ENCODE results near the gene NAE1. TPM values are rescaled to one million over a fixed set of nuclear protein-coding genes. Genes with fewer than 3 reads are reported as not detected.
"Not testable (repeated sequence)": the region's sequence is repeated elsewhere in the genome, so short reads cannot be mapped to it uniquely, and the experiment has no call there.

NAE1 gene
- total RNA-seq, 1 experiment from 2014 or later = 82.3 TPM

GRCh38 chr16:66872943-66873684 is 42.3 kb upstream of the NAE1 start:
- TF ChIP-seq EZH2 (IDR thresholded peaks at IDR 0.05; ENCODE audit: low read length, unreplicated experiment) = no peak
- peak; percentile 87 for TF ChIP-seq CTCF (conservative IDR thresholded peaks at IDR 0.05; ENCODE audit: low read depth, low read length)
- ATAC-seq (peak; percentile 94), DNase-seq (peak; percentile 98)
- BruUV-seq (replicated peaks) = no TSS peak
- H3K9me2 ChIP-seq (replicated peaks; ENCODE audit: low read length) = no peaks in the 10 kb centered on the region
- peak overlapping the region; percentile 63 for H3K4me3 ChIP-seq (ENCODE audit: low read length)
- POLR2A ChIA-PET (ENCODE audit: unreplicated experiment) = interaction anchor here (0.8 kb wide), 1 partner anchor 8 kb away, joined by 4 read pairs; no protein-coding TSS in a partner anchor
- peaks cover 9% of the 10 kb centered on the region for H3K4me1 ChIP-seq (ENCODE audit: insufficient read depth, low read length)
- no peaks in the 10 kb centered on the region for H3K27me3 ChIP-seq (ENCODE audit: low read length)
- intact Hi-C loops (cut with micrococcal nuclease) = loop anchor here (2.0 kb wide), 2 partner anchors 42 to 268 kb away; partner anchors contain the start of genes CMTM3 and NAE1
- H3K9me3 ChIP-seq (ENCODE audit: low read length) = no peaks in the 10 kb centered on the region
- peak overlapping the region; percentile 86 for H3K4me2 ChIP-seq (ENCODE audit: low read length)
- peak overlapping the region; percentile 66 for H3K27ac ChIP-seq (ENCODE audit: low read length)
- no peaks in the 10 kb centered on the region for H3F3A ChIP-seq (ENCODE audit: low read length, unreplicated experiment)
- no peaks in the 10 kb centered on the region for H3K79me2 ChIP-seq (ENCODE audit: low read length)
- H4K20me1 ChIP-seq (ENCODE audit: low read length) = no peaks in the 10 kb centered on the region
- H2AFZ ChIP-seq (ENCODE audit: low read length) = peak overlapping the region; percentile 88
- peak overlapping the region; percentile 48 for H3K9ac ChIP-seq (ENCODE audit: low read length)
- CTCF ChIA-PET = interaction anchor here (0.5 to 1.6 kb wide), 11 partner anchors 9 to 467 kb away, joined by 3 to 14 read pairs (median 3); partner anchors contain the start of gene NAE1
- no peaks in the 10 kb centered on the region for H3K36me3 ChIP-seq (ENCODE audit: low read depth, low read length)

- Histone ChIP-seq H2AFZ (ENCODE audit: low read length) (peak overlapping the region; percentile 88), H3K9me2 (replicated peaks; ENCODE audit: low read length) (no peaks in the 10 kb centered on the region), H3K9ac (ENCODE audit: low read length) (peak overlapping the region; percentile 48), H4K20me1 (ENCODE audit: low read length) (no peaks in the 10 kb centered on the region), H3K79me2 (ENCODE audit: low read length) (no peaks in the 10 kb centered on the region), H3K4me1 (ENCODE audit: insufficient read depth, low read length) (peaks cover 9% of the 10 kb centered on the region), H3K27me3 (ENCODE audit: low read length) (no peaks in the 10 kb centered on the region), H3K9me3 (ENCODE audit: low read length) (no peaks in the 10 kb centered on the region), H3K4me3 (ENCODE audit: low read length) (peak overlapping the region; percentile 63), H3F3A (ENCODE audit: low read length, unreplicated experiment) (no peaks in the 10 kb centered on the region), H3K27ac (ENCODE audit: low read length) (peak overlapping the region; percentile 66), H3K36me3 (ENCODE audit: low read depth, low read length) (no peaks in the 10 kb centered on the region), H3K4me2 (ENCODE audit: low read length) (peak overlapping the region; percentile 86)
- TF ChIP-seq EZH2phosphoT487 (IDR thresholded peaks at IDR 0.05; ENCODE audit: borderline replicate concordance, low read length) = no peak
- no peak for TF ChIP-seq EZH2 (IDR thresholded peaks at IDR 0.05; ENCODE audit: low read length, unreplicated experiment)
- no peak for TF ChIP-seq CTCF (conservative IDR thresholded peaks at IDR 0.05; ENCODE audit: low read depth, low read length)
- CTCF ChIA-PET = interaction anchor here (0.5 to 1.6 kb wide), 11 partner anchors 10 to 466 kb away, joined by 3 to 14 read pairs (median 3); partner anchors contain the start of gene NAE1
- no peak for DNase-seq
- POLR2A ChIA-PET (ENCODE audit: unreplicated experiment) = interaction anchor here (0.8 kb wide), 1 partner anchor 9 kb away, joined by 4 read pairs; no protein-coding TSS in a partner anchor
- no peak for ATAC-seq
- BruUV-seq (replicated peaks) = no TSS peak
- intact Hi-C loops (cut with micrococcal nuclease) = loop anchor here (2.0 kb wide), 2 partner anchors 42 to 268 kb away; partner anchors contain the start of genes CMTM3 and NAE1
These were observed 41.8 kb upstream of the NAE1 start for GRCh38 chr16:66872559-66872942.

GRCh38 chr16:66871840-66872239 is 41.1 kb upstream of the NAE1 start:
- Histone ChIP-seq H3K9me2 (replicated peaks; ENCODE audit: low read length) (no peaks in the 10 kb centered on the region), H3F3A (ENCODE audit: low read length, unreplicated experiment) (no peaks in the 10 kb centered on the region), H3K4me2 (ENCODE audit: low read length) (no peak overlapping the region), H2AFZ (ENCODE audit: low read length) (no peak overlapping the region), H3K9ac (ENCODE audit: low read length) (no peak overlapping the region), H3K27ac (ENCODE audit: low read length) (no peak overlapping the region), H4K20me1 (ENCODE audit: low read length) (no peaks in the 10 kb centered on the region), H3K36me3 (ENCODE audit: low read depth, low read length) (no peaks in the 10 kb centered on the region), H3K9me3 (ENCODE audit: low read length) (no peaks in the 10 kb centered on the region), H3K4me1 (ENCODE audit: insufficient read depth, low read length) (peaks cover 9% of the 10 kb centered on the region), H3K79me2 (ENCODE audit: low read length) (no peaks in the 10 kb centered on the region), H3K4me3 (ENCODE audit: low read length) (no peak overlapping the region), H3K27me3 (ENCODE audit: low read length) (no peaks in the 10 kb centered on the region)
- POLR2A ChIA-PET (ENCODE audit: unreplicated experiment) = no interaction called here
- intact Hi-C loops (cut with micrococcal nuclease) = loop anchor here (2.0 kb wide), 2 partner anchors 41 to 267 kb away; partner anchors contain the start of genes CMTM3 and NAE1
- ATAC-seq (no peak), DNase-seq (no peak)
- TF ChIP-seq CTCF (conservative IDR thresholded peaks at IDR 0.05; ENCODE audit: low read depth, low read length) (no peak), EZH2 (IDR thresholded peaks at IDR 0.05; ENCODE audit: low read length, unreplicated experiment) (no peak), EZH2phosphoT487 (IDR thresholded peaks at IDR 0.05; ENCODE audit: borderline replicate concordance, low read length) (no peak)
- no TSS peak for BruUV-seq (replicated peaks)
- CTCF ChIA-PET = interaction anchor here (1.3 to 1.6 kb wide), 3 partner anchors 10 to 263 kb away, joined by 3 to 14 read pairs (median 8); partner anchors contain the start of gene NAE1

GRCh38 chr16:66871363-66871762 is 40.6 kb upstream of the NAE1 start:
- POLR2A ChIA-PET (ENCODE audit: unreplicated experiment); H3K4me1 ChIP-seq (ENCODE audit: insufficient read depth, low read length); H3K9ac ChIP-seq (ENCODE audit: low read length); H3K9me2 ChIP-seq (replicated peaks; ENCODE audit: low read length); ATAC-seq; H2AFZ ChIP-seq (ENCODE audit: low read length); BruUV-seq (replicated peaks); H3K27me3 ChIP-seq (ENCODE audit: low read length); H4K20me1 ChIP-seq (ENCODE audit: low read length); intact Hi-C loops (cut with micrococcal nuclease); H3K9me3 ChIP-seq (ENCODE audit: low read length); DNase-seq; H3K4me2 ChIP-seq (ENCODE audit: low read length); H3F3A ChIP-seq (ENCODE audit: low read length, unreplicated experiment); CTCF ChIA-PET; H3K36me3 ChIP-seq (ENCODE audit: low read depth, low read length); H3K79me2 ChIP-seq (ENCODE audit: low read length); H3K4me3 ChIP-seq (ENCODE audit: low read length); H3K27ac ChIP-seq (ENCODE audit: low read length): not testable (repeated sequence)

Measured in PC-3 (cell line).